Measurements from ENCODE around the gene SVEP1.

SVEP1 gene

DNA sequence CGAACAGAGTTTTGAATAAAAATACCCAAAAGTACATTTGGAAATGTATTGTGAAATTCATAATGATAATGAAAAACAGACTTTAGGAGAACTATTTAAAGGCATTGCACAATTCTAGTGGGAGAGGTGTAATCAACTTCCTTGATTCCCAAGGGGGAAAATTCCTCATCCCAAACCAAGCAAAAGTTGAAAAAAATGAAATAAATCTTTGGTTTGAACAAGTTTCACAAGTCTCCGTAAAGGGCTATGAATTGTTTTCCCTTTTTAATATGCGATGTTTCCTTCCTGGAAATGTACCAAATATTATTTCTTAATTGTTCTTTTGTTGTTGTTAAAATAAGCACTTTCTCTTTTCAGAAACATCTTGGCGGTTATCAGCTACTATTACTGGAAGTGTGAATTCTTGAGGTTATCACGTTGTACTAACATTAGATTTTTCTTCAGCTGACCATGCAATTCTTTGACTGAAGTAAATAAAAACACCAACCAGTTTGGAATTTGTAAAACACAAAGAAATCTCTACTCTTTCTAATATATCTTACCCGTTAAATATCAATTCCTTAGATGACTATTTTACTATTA is 59.3 kb downstream of the SVEP1 start:
- peak; percentile 4 for DNase-seq

DNA sequence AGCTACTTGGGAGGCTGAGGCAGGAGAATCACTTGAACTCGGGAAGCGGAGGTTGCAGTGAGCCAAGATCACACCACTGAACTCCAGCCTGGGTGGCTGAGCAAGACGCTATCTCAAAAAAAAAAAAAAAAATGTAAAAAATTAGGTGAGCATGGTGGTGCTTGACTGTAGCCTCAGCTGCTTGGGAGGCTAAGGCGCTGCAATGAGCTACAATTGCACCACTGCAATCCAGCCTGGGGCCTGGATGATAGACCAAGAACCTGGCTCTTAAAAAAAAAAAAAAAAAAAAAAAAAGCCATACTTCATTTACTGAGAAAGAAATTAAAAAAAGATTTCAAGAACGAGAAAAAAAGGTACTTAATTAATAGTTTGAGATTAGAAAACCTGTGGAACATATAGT is 62.1 kb downstream of the SVEP1 start:
- no peak for DNase-seq

- DNase-seq: no peak
These were observed 64.6 kb downstream of the SVEP1 start for GRCh38 chr9:110514897-110515296.

DNA sequence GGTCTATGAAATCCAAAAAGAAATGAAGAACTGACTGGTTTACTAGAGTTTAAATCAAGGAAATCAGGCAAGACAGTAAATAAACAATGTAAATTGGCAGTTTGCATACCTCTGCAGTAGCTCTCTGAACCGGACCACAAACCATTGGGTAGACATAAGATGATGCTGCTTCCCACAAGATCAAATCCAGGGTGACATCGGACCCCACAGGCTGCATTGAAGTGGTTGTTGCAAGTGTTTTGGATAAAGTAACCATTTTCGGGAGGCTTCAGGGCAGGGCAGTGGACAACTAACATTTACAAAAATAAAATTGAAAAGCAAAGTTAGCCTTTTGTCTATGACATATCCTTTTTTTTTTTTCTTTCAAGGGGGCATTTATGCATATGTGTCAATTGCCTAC is 66.7 kb downstream of the SVEP1 start:
- DNase-seq: no peak

GRCh38 chr9:110509792-110510191 is 69.7 kb downstream of the SVEP1 start:
- no peak for DNase-seq

- no peak for DNase-seq
These were observed 76.7 kb downstream of the SVEP1 start for GRCh38 chr9:110502842-110503241.

DNA sequence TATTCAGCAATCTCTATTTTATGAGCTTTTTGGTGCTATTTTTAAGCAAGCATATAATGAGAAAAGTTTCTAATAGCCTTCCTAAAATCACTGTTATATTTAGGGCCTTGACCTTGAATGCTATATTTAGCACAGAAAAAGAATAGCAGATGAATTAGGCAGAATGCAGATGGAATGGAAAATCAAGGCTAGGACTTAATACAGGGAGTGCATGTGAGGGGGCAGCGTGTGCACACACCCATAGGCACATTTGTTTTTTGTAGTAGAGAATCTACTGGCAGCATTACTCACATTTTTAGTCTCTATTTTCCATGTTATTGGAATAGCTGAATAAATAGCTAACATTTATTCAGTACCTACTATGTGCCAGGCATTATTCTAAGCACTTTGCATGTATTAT is 79.9 kb downstream of the SVEP1 start:
- DNase-seq: no peak

DNA sequence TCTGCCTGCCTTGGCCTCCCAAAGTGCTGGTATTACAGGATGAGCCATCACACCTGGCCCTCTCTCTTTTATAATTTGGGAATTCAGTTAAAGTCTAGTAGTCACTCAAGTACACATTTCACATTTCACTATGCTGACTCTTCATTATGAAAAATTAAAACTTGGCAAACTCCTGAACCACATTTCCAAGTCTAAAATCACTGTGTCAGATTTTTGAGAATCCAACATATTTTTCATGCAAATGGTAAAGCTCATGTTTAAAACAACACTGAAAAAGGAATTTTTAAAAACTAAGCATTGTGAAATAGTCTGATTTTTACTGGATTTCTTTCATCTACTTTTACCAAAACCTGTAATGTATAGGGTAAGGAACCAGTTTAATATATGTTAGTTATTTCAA is 92.3 kb downstream of the SVEP1 start:
- DNase-seq: no peak

- DNase-seq: no peak
These were observed 93.3 kb downstream of the SVEP1 start for GRCh38 chr9:110486218-110486617.

DNA sequence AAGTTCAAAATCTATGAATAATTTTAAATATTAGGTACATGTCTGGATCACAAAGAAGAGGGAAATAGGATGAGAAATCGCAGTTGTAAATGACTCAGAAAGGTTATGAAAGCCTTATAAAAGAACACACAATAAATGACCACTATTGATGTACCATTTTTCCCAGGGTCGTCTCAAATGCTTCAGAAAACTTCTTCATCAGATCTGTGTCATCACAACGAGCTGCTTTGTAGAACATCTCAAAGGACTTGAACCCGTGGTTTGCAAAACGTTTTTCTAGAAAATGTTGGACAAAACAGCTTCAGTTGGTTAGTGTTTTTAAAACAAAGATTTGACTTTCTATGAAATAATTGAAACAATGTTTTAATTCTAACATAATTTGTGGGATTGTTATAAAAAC is 100.1 kb downstream of the SVEP1 start:
- DNase-seq: no peak

- no peak for DNase-seq
These were observed 103.3 kb downstream of the SVEP1 start for GRCh38 chr9:110476251-110476650.

- no peak for DNase-seq
These were observed 107.4 kb downstream of the SVEP1 start for GRCh38 chr9:110472111-110472510.

DNA sequence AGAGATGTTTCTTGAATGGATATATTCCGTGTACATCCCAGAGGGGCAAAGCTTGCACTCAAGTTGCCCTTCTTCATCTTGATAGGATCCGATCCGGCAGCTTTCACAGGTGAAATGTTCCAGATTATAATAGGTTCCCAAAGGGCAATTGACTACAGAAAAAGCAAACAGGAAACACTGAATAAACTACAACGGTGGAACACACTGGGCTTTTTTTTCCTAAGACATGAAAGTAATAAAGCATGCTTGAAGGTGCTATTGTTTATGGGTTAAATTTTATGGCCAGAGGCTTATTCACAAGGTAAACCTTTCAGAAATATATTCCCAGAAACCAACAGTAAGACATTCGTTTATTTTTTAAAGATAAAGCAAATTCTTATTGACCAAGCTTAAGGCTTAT is 110.6 kb downstream of the SVEP1 start:
- DNase-seq: no peak

DNA sequence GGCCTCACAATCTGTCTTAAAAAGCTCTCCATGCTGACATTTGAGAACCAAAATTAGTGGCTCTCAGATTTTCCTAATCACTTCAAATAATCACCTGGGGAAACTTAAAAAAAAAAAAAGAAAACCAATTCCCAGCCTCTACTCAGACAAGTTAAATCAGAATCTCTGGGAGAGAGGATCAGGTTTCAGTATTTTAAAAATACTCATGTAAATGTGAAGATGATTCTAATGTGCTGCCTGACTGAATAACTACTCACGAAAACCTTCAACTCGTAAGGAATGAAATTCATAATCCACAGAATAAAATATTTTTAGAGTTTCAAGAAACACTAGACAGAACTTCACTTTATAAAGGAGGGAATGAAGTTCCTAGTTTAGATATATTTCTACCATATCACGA is 114.4 kb downstream of the SVEP1 start:
- DNase-seq: no peak

- no peak for DNase-seq
These were observed 115.2 kb downstream of the SVEP1 start for GRCh38 chr9:110464321-110464720.

- no peak for DNase-seq
These were observed 116.0 kb downstream of the SVEP1 start for GRCh38 chr9:110463499-110463898.

GRCh38 chr9:110457245-110457644 is 122.3 kb downstream of the SVEP1 start:
- no peak for DNase-seq

DNA sequence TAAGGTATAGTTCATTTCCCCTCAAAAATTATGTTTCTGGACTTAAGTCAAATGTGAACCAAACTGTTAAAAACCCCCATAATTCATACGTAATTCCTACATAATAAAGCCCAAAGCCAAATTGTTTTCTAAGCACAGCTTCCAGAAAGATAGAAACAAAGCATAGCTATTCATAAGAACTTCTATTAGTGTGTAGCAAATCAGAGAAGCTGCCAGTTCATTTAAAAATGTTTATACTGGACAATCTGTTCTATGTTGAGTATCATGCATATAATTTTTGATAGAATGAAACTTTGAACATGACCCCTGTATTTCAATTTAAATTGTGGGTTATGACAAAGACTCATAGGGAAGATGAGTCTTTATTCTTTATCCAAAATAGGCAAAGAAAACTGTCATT is 122.9 kb downstream of the SVEP1 start:
- DNase-seq: no peak

- no peak for DNase-seq
These were observed 123.7 kb downstream of the SVEP1 start for GRCh38 chr9:110455860-110456259.

- no peak for DNase-seq
These were observed 127.2 kb downstream of the SVEP1 start for GRCh38 chr9:110452227-110452801.

DNA sequence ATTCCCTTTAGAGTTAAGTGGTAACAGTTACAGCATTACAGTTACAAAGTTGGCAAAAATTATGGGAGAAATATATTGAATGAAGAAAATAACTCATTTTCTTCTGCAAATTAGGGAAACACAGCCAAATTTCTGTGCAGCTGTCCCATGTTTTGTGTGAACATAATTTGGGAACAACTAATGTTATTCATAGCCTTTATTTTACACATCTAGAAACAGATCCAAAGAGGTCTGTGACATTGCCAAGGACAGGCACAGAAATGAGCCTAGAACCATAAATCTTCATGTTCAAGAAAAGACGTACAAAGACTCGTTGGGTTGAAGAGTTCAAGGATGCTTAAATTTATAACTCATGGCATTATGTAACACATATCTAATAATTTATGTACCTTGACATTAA is 127.8 kb downstream of the SVEP1 start:
- no peak for DNase-seq

- no peak for DNase-seq
These were observed 132.1 kb downstream of the SVEP1 start for GRCh38 chr9:110447476-110447875.

GRCh38 chr9:110446171-110446570 is 133.4 kb downstream of the SVEP1 start:
- no peak for DNase-seq

DNA sequence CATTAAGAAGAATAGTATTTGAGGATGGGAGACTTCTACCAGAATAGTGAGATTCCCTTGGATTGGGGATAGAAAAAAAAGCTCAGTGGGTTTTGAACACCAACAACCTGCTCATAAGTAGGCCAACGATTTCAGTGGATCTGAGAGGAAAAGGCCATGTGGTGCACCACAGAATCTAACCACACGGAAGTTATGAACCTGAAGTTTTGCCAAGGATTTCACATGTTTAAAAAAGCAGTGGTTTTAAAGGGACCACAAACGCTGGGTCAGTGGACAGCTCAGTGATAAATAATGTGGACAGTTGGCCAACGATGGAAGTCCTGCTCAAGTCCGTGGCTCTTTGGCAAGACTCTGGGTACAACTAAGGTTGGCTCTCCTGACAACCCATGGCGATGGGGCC is 134.6 kb downstream of the SVEP1 start:
- no peak for DNase-seq

- DNase-seq: no peak
These were observed 135.7 kb downstream of the SVEP1 start for GRCh38 chr9:110443866-110444220.
